ENCODE measurements around the gene NGEF. TPM values are rescaled to one million over a fixed set of nuclear protein-coding genes. Genes with fewer than 3 reads are reported as not detected.
"Not testable (repeated sequence)": the region's sequence is repeated elsewhere in the genome, so short reads cannot be mapped to it uniquely, and the experiment has no call there.

Gene NGEF
- total RNA-seq, 2 donors from 2014 or later, result 0.23 TPM; not detected in 1

DNA sequence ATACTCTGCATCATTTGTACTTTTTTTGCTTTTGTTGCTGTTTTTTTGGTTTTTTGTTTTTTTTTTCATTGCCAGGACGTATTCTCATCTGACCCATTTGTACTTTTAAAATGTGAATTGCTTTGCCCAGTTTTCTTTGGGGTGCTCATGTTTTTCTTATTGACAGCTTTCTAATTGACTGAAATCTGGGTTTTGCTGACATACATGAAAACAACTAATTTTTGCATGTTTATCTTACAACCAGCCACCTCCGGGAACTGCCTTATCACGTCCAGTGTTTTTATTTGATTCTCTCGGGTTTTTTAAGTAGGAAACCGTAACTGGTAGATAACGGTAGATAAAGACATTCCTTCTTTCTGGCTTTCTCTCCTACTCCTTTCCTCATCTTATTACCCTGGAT lies 104.4 kb downstream of the NGEF start:
- H3K9me3 Mint-ChIP-seq, result peaks cover 9% of the 10 kb centered on the region in 2 donors
- peaks cover 6% of the 10 kb centered on the region in 2 donors for H3K36me3 Mint-ChIP-seq
- ATAC-seq (no peak), DNase-seq (ENCODE audit: low spot score in 2 of 2) (no peak)
- no peak overlapping the region for H3K27ac Mint-ChIP-seq

- not testable (repeated sequence) for H3K36me3 Mint-ChIP-seq; DNase-seq (ENCODE audit: low spot score in 2 of 2); H3K9me3 Mint-ChIP-seq; H3K27ac Mint-ChIP-seq; ATAC-seq
Observed at GRCh38 chr2:232907718-232908085, 105.4 kb downstream of the NGEF start.

- H3K36me3 Mint-ChIP-seq; H3K27ac Mint-ChIP-seq; ATAC-seq; DNase-seq (ENCODE audit: low spot score in 2 of 2); H3K9me3 Mint-ChIP-seq: not testable (repeated sequence)
Observed at GRCh38 chr2:232906867-232907717, 106.0 kb downstream of the NGEF start.

DNA sequence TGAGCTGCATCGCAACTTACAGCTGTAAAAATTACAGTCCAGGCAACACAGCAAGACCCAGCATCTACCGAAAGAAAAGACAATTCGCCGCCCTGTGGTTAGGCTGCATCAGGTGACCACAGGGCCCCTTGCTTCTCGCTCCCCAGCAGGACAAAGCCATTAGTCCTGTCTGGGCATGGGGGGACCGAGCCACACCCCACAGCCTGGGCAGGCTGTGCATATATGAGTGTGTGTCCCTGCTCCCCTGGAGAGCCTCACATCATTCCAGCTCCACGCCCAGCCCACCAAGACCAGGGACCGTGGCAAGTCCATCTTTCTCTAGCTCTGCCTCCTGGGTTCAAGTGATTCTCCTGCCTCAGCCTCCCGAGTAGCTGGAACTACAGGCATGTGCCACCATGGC lies 109.1 kb downstream of the NGEF start:
- Mint-ChIP-seq H3K9me3 (no peaks in the 10 kb centered on the region), H3K36me3 (no peaks in the 10 kb centered on the region), H3K27ac (no peak overlapping the region)
- DNase-seq (ENCODE audit: low spot score in 2 of 2), result no peak
- ATAC-seq, result no peak

DNA sequence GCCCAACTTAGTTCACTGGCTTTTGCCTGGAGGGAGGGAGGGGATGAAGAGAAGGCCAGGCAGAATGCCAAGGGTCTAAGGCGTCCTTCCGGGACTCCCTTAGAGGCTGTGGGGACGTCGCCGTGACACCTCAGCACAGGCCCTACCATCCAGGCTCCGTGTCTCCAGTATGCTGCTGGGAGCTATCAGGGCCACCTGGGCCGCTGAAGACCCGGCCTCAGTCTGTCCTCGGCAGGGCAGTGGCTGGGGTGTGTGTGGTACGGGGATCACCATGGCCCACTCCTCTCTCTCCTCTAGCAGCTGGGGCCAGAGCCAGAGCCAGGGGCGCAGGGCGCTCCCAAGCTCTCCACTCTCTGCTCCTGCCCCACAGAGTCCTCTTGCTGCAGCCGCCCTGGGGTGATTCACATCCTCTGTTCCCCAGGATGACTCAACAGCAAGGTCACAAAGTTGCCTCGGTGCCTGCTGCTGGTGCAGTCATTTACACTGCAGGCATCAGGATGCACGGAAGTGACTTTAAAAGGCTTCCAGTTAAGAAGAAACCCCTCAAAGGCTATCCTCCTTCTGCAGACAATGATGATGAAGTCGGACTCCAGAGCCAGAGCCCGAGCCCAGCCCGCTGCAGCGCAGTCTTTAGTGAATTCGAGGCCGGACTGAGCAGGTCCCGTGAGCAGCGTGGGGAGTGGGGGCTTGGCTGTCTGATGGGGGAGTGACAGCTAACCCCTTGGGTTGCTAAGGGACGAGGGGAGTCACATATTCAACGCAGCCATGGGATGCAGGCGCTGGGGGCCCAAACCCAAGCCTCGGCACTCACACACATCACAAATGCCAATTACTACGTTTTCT lies 111.1 kb downstream of the NGEF start:
- H3K36me3 Mint-ChIP-seq, result no peaks in the 10 kb centered on the region
- H3K9me3 Mint-ChIP-seq, result no peaks in the 10 kb centered on the region
- ATAC-seq, result peak; percentile 80 to 81
- DNase-seq (ENCODE audit: low spot score in 2 of 2), result no peak
- no peak overlapping the region for H3K27ac Mint-ChIP-seq

DNA sequence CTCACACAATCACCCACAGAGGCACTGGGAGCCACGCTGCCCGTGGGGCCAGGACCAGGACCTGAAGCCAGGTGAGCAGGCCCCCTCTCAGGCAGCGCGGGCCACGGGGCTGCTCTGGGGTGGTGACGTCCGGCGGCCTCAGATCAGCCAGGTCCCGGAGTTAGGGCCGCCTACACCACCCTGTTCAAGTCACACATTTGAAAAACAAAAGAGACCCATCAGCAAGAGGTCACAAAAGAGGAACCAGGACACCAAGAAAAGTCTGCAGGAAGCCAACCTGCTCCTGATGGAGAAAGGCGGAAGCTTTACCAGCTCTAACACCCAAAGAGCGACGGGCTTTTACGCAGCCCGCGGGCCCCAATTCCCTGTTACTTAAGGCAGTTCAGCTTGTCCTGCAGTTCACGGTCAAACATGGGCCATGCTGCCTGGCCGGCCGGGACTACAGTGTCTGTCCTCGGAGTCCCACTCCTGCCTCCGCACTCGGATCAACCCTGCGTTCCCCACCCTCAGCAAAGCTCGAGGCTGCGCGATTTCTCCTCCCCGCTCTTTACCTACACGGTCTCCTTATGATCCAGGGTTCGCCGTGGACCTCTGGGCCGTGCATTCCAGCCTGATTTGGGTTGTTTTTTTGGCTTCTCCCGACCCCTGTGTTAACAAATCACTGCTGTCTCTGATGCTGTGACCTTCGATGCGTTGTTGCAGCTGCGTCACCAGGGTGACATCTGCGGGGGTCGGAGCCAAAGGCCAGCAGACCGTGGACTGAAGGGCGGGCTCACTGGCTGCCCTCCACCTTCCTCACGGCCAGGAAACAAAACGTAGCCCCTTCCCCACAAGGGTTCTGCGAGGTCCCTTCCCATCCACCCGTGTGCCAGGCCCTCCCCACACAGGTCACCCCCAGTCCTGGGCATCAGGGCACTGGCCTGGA lies 112.0 kb downstream of the NGEF start:
- no peak for ATAC-seq
- H3K36me3 Mint-ChIP-seq, result no peaks in the 10 kb centered on the region
- H3K9me3 Mint-ChIP-seq, result no peaks in the 10 kb centered on the region
- no peak overlapping the region for H3K27ac Mint-ChIP-seq
- DNase-seq (ENCODE audit: low spot score in 2 of 2), result no peak

DNA sequence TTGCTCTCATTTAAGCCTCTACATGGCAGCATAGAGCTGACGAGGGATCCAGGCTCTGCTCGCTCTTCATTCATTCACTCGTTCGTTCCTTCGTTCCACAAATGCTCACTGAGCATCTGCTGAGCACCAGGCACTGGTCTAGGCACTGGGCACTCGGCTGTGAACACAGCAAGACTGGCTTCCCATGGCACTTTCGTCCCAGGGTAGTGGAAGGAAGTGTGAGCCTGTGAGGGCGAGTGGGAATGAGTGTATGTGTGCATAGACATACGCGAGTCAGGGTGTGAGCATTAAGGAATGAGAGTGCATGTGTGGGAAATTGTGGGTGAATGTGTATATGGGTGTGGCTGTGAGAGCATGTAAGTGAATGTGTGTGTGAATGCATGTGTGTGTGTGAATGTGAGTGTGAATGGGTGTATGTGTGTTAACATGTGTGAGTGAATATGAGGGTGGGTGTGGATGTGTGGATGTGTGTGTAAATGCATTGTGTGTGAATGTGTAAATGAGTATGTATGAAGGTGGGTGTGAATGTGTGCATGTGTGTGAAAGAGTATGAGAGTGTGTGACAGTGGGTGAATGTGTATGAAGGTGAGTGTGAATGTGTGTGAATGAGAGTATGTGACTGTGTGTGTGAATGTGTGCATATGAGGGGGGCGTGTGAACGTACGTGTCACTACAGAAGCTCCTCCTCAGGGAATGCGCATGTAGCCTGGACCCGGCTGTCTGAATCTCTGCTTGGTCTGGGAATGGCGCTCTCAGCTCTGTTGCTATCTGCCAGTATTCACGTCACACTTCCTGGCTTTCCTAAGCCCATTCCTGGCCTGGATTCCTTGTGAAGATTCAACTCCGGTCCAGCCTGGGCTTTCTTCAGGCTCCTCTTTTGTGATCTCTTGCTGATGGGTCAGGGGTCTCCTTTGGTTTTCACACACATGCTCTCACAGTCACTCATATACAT lies 114.2 kb downstream of the NGEF start:
- no peaks in the 10 kb centered on the region for H3K9me3 Mint-ChIP-seq
- ATAC-seq (no peak), DNase-seq (ENCODE audit: low spot score in 2 of 2) (peak in 1 of 2 donors; percentile 23)
- H3K36me3 Mint-ChIP-seq, result no peaks in the 10 kb centered on the region
- H3K27ac Mint-ChIP-seq, result no peak overlapping the region

DNA sequence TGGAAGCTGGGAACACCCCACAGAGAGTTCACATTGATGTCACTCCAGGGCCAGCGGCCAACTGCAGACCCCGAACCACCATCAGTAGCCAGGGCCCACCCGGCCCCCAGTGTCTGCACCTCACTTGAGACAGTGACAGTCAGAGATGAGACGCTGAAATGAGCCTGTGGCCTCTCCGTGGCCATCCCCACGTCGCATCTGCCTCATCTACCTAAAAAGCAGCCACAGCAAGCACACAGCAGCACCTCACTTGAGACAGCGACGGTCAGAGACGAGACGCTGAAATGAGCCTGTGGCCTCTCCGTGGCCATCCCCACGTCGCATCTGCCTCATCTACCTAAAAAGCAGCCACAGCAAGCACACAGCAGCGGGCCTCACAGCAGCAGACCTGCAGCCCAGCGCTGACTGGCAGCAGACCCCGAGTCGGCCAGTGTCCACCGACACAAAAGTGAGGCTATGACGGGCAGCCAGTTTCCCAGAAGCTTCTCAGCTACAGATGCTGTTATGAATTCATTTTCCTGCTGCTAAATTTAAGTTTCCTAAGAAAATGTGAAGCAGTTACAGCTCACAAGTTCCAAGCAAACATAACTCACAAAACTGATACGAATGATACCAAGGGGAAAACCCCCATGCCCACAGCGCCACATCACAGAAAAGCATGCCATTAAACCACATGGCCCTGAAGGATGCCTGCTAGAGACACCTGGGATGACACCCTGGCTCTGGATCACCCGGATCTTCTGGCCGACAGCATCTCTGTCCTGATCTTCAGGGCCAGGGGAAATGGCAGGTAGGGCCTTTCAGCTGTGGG lies 115.3 kb downstream of the NGEF start:
- Mint-ChIP-seq H3K27ac (no peak overlapping the region), H3K36me3 (no peaks in the 10 kb centered on the region), H3K9me3 (no peaks in the 10 kb centered on the region)
- DNase-seq (ENCODE audit: low spot score in 2 of 2) (peak in 1 of 2 donors; percentile 60), ATAC-seq (peak; percentile 74 to 82)

GRCh38 chr2:232896720-232897597 lies 116.1 kb downstream of the NGEF start:
- no peak for ATAC-seq
- Mint-ChIP-seq H3K27ac (no peak overlapping the region), H3K9me3 (no peaks in the 10 kb centered on the region), H3K36me3 (no peaks in the 10 kb centered on the region)
- no peak for DNase-seq (ENCODE audit: low spot score in 2 of 2)

- H3K27ac Mint-ChIP-seq, result no peak overlapping the region
- DNase-seq (ENCODE audit: low spot score in 2 of 2) (no peak), ATAC-seq (no peak)
- H3K36me3 Mint-ChIP-seq, result no peaks in the 10 kb centered on the region
- H3K9me3 Mint-ChIP-seq, result no peaks in the 10 kb centered on the region
Observed at GRCh38 chr2:232896111-232896510, 116.9 kb downstream of the NGEF start.

DNA sequence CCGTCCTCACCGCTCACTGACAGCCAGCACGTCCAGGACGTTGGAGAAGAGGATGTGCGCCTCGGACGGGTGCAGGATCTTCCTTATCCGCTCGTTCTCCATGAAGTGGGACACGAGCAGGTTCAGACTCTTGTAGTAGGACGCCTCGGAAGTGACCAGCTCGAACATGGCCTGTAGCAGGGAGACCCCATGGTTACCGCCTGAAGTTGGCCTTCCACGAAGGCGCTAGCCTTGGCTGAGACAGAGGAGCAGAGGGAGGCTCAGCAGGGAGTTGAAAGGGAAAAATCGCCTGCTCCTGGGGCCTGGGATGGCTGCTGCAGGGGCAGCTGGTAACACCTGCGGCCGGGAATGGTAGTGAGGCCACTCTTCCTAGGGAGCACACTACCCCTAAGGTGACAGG lies 118.3 kb downstream of the NGEF start:
- H3K36me3 Mint-ChIP-seq, result no peaks in the 10 kb centered on the region
- DNase-seq (ENCODE audit: low spot score in 2 of 2), result peak in 1 of 2 donors; percentile 33
- H3K9me3 Mint-ChIP-seq, result no peaks in the 10 kb centered on the region
- H3K27ac Mint-ChIP-seq, result no peak overlapping the region
- ATAC-seq, result no peak

DNA sequence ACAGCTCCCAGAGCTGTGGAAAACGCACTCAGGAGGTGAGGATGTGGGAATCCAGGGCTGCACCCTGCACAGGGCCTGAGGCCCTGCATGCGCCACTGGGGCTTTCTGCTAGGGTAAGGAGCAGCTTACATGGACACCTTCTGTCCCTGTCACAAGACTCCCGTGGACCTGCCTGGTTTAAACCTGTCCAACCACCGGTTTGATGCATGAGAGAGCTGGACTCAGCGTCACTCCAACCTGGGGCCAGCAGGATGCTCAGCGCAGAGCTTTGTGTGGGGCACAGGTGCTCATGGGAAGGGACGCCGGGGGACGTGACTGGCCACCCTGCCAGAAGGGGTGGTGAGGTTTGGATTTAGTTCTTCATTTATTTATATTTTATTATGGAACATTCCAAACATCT lies 118.8 kb downstream of the NGEF start:
- no peak for ATAC-seq
- Mint-ChIP-seq H3K9me3 (no peaks in the 10 kb centered on the region), H3K36me3 (no peaks in the 10 kb centered on the region), H3K27ac (no peak overlapping the region)
- DNase-seq (ENCODE audit: low spot score in 2 of 2), result no peak

DNA sequence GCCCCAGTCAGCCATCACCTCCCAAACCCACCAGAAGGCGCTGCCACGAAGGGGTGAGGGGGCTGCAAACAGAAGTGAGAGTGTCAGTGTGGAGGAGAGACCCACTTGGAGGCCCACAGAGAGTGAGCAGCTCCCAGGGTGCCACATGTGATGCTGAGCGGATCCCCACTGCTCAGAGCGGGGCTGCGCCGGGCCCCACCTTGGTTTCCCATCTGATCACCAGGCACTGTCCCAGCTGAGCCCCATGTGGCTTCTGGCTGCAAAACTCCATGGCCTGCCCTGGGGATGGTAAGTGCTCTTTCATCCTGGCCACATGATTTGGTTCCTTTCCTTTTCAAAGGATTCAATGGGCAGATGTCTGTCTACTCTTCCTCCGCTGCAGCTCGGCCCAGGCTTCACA lies 119.2 kb downstream of the NGEF start:
- ATAC-seq, result no peak
- Mint-ChIP-seq H3K9me3 (no peaks in the 10 kb centered on the region), H3K36me3 (no peaks in the 10 kb centered on the region), H3K27ac (no peak overlapping the region)
- DNase-seq (ENCODE audit: low spot score in 2 of 2), result peak in 1 of 2 donors; percentile 38

GRCh38 chr2:232892843-232893242 lies 120.2 kb downstream of the NGEF start:
- Mint-ChIP-seq H3K9me3 (peaks cover 0 to 3% of the 10 kb centered on the region in 2 donors), H3K36me3 (no peaks in the 10 kb centered on the region), H3K27ac (no peak overlapping the region)
- DNase-seq (ENCODE audit: low spot score in 2 of 2) (no peak), ATAC-seq (no peak)
